Fibroblast of pulmonary artery (primary cell): ENCODE data around the gene MSI1.

Source experiments
- DNase-seq: peaks from one replicate; pipeline ENCODE4 v3.0.0-alpha.2; 2010; ENCODE audit warnings: low read depth
- H3K4me3 ChIP-seq: replicated peaks from 2 replicates; pipeline ENCODE4 v1.5.1; 2011; ENCODE audit warnings: low read depth, mild to moderate bottlenecking, control low read depth, low read length, moderate library complexity
- TF ChIP-seq, protein P1 (sequence below): IDR thresholded peaks from 2 replicates; pipeline ENCODE4 v1.5.1; 2011; ENCODE audit warnings: mild to moderate bottlenecking, control low read depth, low read length, inconsistent platforms; ENCODE audit errors: missing control alignments

Gene MSI1

DNA sequence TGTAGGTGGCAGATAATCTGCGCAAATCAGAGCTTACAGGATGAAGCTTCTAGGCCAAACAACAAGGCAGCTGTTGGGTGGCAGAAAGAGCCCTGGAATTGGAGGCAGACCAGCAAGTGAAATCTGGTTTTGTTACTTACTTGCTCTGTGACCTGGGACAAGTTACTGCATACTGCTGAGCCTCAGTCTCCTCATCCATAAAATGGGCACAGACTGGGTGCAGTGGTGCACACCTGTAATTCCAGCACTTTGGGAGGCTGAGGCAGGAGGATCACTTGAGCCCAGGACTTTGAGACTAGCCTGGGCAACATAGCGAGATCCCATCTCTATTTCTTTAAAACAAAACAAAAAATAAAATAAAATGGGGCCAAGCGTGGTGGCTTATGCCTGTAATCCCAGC lies 37.6 kb upstream of the MSI1 start:
- TF ChIP-seq, protein P1, sequence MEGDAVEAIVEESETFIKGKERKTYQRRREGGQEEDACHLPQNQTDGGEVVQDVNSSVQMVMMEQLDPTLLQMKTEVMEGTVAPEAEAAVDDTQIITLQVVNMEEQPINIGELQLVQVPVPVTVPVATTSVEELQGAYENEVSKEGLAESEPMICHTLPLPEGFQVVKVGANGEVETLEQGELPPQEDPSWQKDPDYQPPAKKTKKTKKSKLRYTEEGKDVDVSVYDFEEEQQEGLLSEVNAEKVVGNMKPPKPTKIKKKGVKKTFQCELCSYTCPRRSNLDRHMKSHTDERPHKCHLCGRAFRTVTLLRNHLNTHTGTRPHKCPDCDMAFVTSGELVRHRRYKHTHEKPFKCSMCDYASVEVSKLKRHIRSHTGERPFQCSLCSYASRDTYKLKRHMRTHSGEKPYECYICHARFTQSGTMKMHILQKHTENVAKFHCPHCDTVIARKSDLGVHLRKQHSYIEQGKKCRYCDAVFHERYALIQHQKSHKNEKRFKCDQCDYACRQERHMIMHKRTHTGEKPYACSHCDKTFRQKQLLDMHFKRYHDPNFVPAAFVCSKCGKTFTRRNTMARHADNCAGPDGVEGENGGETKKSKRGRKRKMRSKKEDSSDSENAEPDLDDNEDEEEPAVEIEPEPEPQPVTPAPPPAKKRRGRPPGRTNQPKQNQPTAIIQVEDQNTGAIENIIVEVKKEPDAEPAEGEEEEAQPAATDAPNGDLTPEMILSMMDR, result no peak
- H3K4me3 ChIP-seq, result no peak overlapping the region
- DNase-seq, result no peak

- no peak for DNase-seq
- no peak overlapping the region for H3K4me3 ChIP-seq
- TF ChIP-seq, protein P1, result no peak
Measured at GRCh38 chr12:120406069-120406468, 37.1 kb upstream of the MSI1 start.

DNA sequence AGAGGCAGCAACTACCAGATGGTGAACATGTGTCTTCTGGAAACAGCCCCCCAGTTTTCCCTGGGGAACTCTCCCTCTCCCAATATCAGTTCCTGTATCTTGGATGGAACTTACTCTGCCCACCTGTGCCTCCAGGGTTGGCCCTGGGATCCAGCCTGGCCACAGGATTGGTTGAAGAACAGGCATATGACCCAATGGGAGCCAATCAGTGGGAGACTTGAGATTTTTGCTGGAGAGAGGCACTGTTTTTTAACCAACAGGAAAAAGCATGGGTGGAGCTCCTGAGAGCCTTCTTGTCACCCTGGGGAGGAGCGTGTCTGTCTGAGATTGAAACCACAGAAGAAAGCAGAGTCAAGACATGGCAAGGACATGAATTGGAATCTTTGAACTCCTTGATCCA lies 35.3 kb upstream of the MSI1 start:
- no peak for DNase-seq
- TF ChIP-seq, protein P1, result no peak
- no peak overlapping the region for H3K4me3 ChIP-seq

GRCh38 chr12:120403869-120404268 lies 34.9 kb upstream of the MSI1 start:
- no peak for DNase-seq
- TF ChIP-seq, protein P1, result no peak
- H3K4me3 ChIP-seq, result no peak overlapping the region

DNA sequence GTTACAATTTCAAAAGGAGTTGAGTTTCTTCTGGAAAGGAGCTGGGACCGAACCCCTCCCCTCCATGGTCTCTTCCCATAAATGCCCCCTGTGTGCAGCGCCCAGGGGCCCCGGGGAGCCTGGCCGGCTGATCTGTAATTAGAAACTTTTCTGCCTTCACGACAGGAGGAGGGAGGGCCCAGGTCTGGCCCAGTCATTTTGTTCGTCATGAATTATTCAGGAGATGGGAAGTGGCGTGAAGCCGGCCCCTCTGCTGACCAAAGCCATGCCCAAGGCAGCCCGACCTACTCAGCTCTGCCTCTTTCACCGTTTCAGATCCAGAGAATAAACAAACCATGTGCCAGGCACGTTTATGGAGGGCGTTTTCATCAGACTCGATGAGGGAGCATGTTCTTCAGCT lies 33.3 kb upstream of the MSI1 start:
- H3K4me3 ChIP-seq, result no peak overlapping the region
- TF ChIP-seq, protein P1, result no peak
- no peak for DNase-seq

- H3K4me3 ChIP-seq, result no peak overlapping the region
- DNase-seq, result peak; percentile 31
- TF ChIP-seq, protein P1, result no peak
Measured at GRCh38 chr12:120399531-120399930, 30.6 kb upstream of the MSI1 start.

DNA sequence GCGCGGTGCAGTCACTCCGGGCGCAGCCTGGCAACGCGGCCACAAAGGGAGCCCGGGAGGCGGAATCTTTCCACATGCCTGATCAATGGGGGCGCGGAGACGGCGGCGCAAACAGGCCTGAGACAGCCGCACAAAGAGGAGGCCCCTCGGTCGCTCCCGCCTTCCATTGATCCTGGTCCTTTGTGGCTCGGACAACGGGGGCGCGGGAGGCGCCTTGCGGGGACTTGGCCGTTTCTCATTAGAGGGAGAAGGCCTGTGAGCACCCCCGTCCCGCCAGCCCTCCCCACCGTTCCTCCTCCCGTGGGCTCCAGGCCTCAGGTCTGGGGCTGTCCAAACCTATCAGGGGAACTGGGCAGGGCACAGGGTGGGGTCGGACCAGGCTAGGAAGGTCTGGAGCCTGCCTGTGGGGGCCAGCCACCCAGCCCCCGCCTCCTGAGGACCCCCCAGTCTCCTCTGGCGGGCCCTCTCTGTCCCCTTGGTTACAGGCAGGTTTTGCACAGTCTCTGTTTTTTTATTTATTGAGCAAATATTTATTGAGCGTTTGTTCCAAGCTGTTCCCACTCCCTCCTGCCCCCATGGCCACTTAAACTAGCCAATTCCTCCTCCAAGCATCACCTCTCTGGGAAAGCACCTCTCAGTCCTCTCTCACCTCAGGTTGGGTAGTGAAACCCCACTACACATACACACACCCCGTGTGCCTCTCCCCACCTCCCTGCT lies 29.0 kb upstream of the MSI1 start:
- TF ChIP-seq, protein P1, result no peak
- DNase-seq, result no peak
- H3K4me3 ChIP-seq, result no peak overlapping the region
